HEK293 (cell line): ENCODE data around the gene CYP2R1.

Source experiments
- CTCF ChIP-seq: fragments of 450-650 bp; formaldehyde crosslinking; IDR thresholded peaks from 2 replicates; pipeline ENCODE4 v1.5.1; 2016; ENCODE audit warnings: missing biosample characterization, missing genetic modification characterization
- TCF7L2 ChIP-seq: IDR thresholded peaks from 2 replicates; pipeline ENCODE4 v1.6.1; 2011; ENCODE audit warnings: low read depth, mild to moderate bottlenecking, inconsistent platforms, low read length, moderate library complexity, borderline replicate concordance
- ZNF175 ChIP-seq: fragments of 450-650 bp; formaldehyde crosslinking; IDR thresholded peaks from 2 replicates; pipeline ENCODE4 v1.5.1; 2016; ENCODE audit warnings: missing biosample characterization, missing genetic modification characterization
- ZNF280D ChIP-seq: fragments of 450-650 bp; formaldehyde crosslinking; IDR thresholded peaks from 2 replicates; pipeline ENCODE4 v1.5.1; 2016; ENCODE audit warnings: missing biosample characterization, missing genetic modification characterization
- ZNF423 ChIP-seq: fragments of 450-650 bp; formaldehyde crosslinking; IDR thresholded peaks from 2 replicates; pipeline ENCODE4 v1.5.1; 2016; ENCODE audit warnings: missing biosample characterization, missing genetic modification characterization
- ZNF513 ChIP-seq: fragments of 450-650 bp; IDR thresholded peaks from 2 replicates; pipeline ENCODE4 v1.5.1; 2018; ENCODE audit warnings: missing biosample characterization, missing genetic modification characterization

GRCh38 chr11:14873632-14874031, 18.4 kb downstream of the CYP2R1 start:
- TF ChIP-seq ZNF513 (tag by site-specific recombination) = no peak
- TF ChIP-seq TCF7L2 = no peak
- TF ChIP-seq ZNF175 (tag by site-specific recombination) = no peak
- no peak for TF ChIP-seq ZNF423 (tag by site-specific recombination)
- no peak for TF ChIP-seq CTCF
- TF ChIP-seq ZNF280D = no peak
